H1 (cell line): ENCODE results near the gene BNIP2. TPM values are rescaled to one million over a fixed set of nuclear protein-coding genes. Genes with fewer than 3 reads are reported as not detected.

Experiments
- CTCF ChIA-PET: fragments of 300-600 bp; sonication (Branson Sonifier 250); formaldehyde crosslinking; loops from one replicate; lab custom pipeline; 2021; ENCODE audit not compliant: partially characterized antibody; lab: Charles Lee
- POLR2A ChIA-PET: fragments of 300-600 bp; sonication (Branson Sonifier 250); formaldehyde crosslinking; loops from one replicate; lab custom pipeline; 2021; ENCODE audit warnings: inconsistent platforms; ENCODE audit not compliant: partially characterized antibody; lab: Charles Lee
- DNase-seq, 2 experiments: peaks; one replicate each; pipeline versions ENCODE4 v3.0.0 to v3.0.0-alpha.2; 2010 to 2022; ENCODE audit warnings: low spot score in 2 of 2, low read depth in 1 of 2, mixed read lengths in 1 of 2
- FAIRE-seq: peaks from 2 replicates; lab custom pipeline; 2011; peaks lifted over from hg19 to GRCh38; lab: Jason Lieb, UNC
- H2AFZ ChIP-seq: 2 replicates; pipeline ENCODE4 v1.8.1; 2012; ENCODE audit warnings: low read length, inconsistent platforms
- H2AK5ac ChIP-seq: 2 replicates; pipeline ENCODE4 v1.6.1; 2013; ENCODE audit warnings: low read depth, low read length
- H2BK120ac ChIP-seq: replicated peaks from 2 replicates; pipeline ENCODE3; 2013; ENCODE audit warnings: low read depth, low read length, inconsistent platforms
- H2BK12ac ChIP-seq: 2 replicates; pipeline ENCODE4 v1.6.1; 2013; ENCODE audit warnings: low read depth, low read length
- H2BK15ac ChIP-seq: 2 replicates; pipeline ENCODE4 v1.6.1; 2013; ENCODE audit warnings: low read length
- H2BK20ac ChIP-seq: 2 replicates; pipeline ENCODE4 v1.6.1; 2013; ENCODE audit warnings: low read length
- H2BK5ac ChIP-seq: 2 replicates; pipeline ENCODE4 v1.6.1; 2013; ENCODE audit warnings: low read depth, low read length
- H3K14ac ChIP-seq: 2 replicates; pipeline ENCODE4 v1.6.1; 2013; ENCODE audit warnings: inconsistent platforms; ENCODE audit not compliant: insufficient read length
- H3K18ac ChIP-seq: 2 replicates; pipeline ENCODE4 v1.6.1; 2013; ENCODE audit warnings: low read length; ENCODE audit errors: extremely low read depth
- H3K23ac ChIP-seq: 2 replicates; pipeline ENCODE4 v1.6.1; 2013; ENCODE audit warnings: inconsistent platforms; ENCODE audit not compliant: insufficient read length
- H3K23me2 ChIP-seq: 2 replicates; pipeline ENCODE4 v1.6.1; 2013; ENCODE audit warnings: low read depth, low read length
- H3K27ac ChIP-seq: 2 replicates; pipeline ENCODE4 v1.6.1; 2011; ENCODE audit warnings: low read depth, low read length, inconsistent platforms
- H3K27me3 ChIP-seq, 4 experiments: replicated peaks in 1 of 4; 1 replicate in 1 of 4; 2 replicates in 3 of 4; pipeline versions ENCODE4 v1.6.1 to v1.8.1; 2011 to 2013; ENCODE audit warnings: low read length in 3 of 4, mild to moderate bottlenecking in 3 of 4, inconsistent platforms in 2 of 4, mixed read lengths in 2 of 4, moderate library complexity in 1 of 4; ENCODE audit not compliant: control insufficient read depth in 3 of 4, insufficient read depth in 3 of 4; ENCODE audit errors: extremely low read depth in 1 of 4
- H3K36me3 ChIP-seq, 4 experiments: 2 replicates each; pipeline versions ENCODE4 v1.6.1 to v1.8.1; 2011 to 2013; ENCODE audit warnings: mild to moderate bottlenecking in 4 of 4, low read length in 3 of 4, moderate library complexity in 2 of 4, control low read depth in 1 of 4, inconsistent platforms in 1 of 4; ENCODE audit not compliant: insufficient read depth in 4 of 4, control insufficient read depth in 2 of 4
- H3K4ac ChIP-seq: replicated peaks from 2 replicates; pipeline ENCODE3; 2013; ENCODE audit warnings: low read length, low read depth, mixed read lengths, inconsistent platforms; ENCODE audit not compliant: insufficient read length
- H3K4me1 ChIP-seq, 4 experiments: replicated peaks in 1 of 4; 1 replicate in 1 of 4; 2 replicates in 3 of 4; pipeline versions ENCODE4 v1.6.1 to v1.8.1; 2011 to 2013; ENCODE audit warnings: low read length in 3 of 4, inconsistent platforms in 2 of 4, mixed read lengths in 1 of 4; ENCODE audit not compliant: insufficient read depth in 4 of 4, control insufficient read depth in 3 of 4
- H3K4me2 ChIP-seq, 2 experiments: 2 replicates each; pipeline versions ENCODE4 v1.6.1 to v1.8.1; 2011 to 2013; ENCODE audit warnings: low read depth in 2 of 2, low read length in 2 of 2, control low read depth in 1 of 2, inconsistent platforms in 1 of 2, mild to moderate bottlenecking in 1 of 2; ENCODE audit not compliant: insufficient read depth in 1 of 2
- H3K4me3 ChIP-seq, 4 experiments: fragments of 200-600, 300-600 bp in 1 of 4; sonication (generic), shearing (Covaris generic), sonication (Bioruptor Twin) in 1 of 4; 2 replicates each; pipeline versions ENCODE4 v1.5.1 to v1.8.1; 2011 to 2016; ENCODE audit warnings: low read length in 4 of 4, low read depth in 3 of 4, control low read depth in 2 of 4, inconsistent platforms in 2 of 4, mild to moderate bottlenecking in 2 of 4, mixed read lengths in 1 of 4, moderate library complexity in 1 of 4; ENCODE audit not compliant: insufficient read depth in 2 of 4; ENCODE audit errors: extremely low read depth in 1 of 4
- H3K56ac ChIP-seq: replicated peaks from 2 replicates; pipeline ENCODE3; 2013; ENCODE audit warnings: low read depth, mild to moderate bottlenecking, mixed read lengths, low read length, inconsistent platforms; ENCODE audit not compliant: insufficient read length
- H3K79me1 ChIP-seq: 2 replicates; pipeline ENCODE4 v1.6.1; 2013; ENCODE audit warnings: low read depth, low read length, control low read depth
- H3K79me2 ChIP-seq, 2 experiments: 2 replicates each; pipeline versions ENCODE4 v1.6.1 to v1.8.1; 2012 to 2013; ENCODE audit warnings: low read length in 2 of 2, mild to moderate bottlenecking in 2 of 2, inconsistent platforms in 1 of 2; ENCODE audit not compliant: insufficient read depth in 2 of 2, control insufficient read depth in 1 of 2
- H3K9ac ChIP-seq, 4 experiments: replicated peaks in 1 of 4; 1 replicate in 1 of 4; 2 replicates in 3 of 4; pipeline versions ENCODE4 v1.6.1 to v1.8.1; 2011 to 2013; ENCODE audit warnings: low read depth in 3 of 4, low read length in 3 of 4, control low read depth in 2 of 4, mild to moderate bottlenecking in 2 of 4, moderate library complexity in 2 of 4, inconsistent platforms in 1 of 4; ENCODE audit errors: extremely low read depth in 1 of 4
- H3K9me3 ChIP-seq, 2 experiments: 2 replicates each; pipeline versions ENCODE4 v1.6.1 to v1.8.1; 2012 to 2013; ENCODE audit warnings: mild to moderate bottlenecking in 2 of 2, moderate library complexity in 2 of 2, control low read depth in 1 of 2, inconsistent platforms in 1 of 2, low read depth in 1 of 2, low read length in 1 of 2, mixed read lengths in 1 of 2; ENCODE audit not compliant: insufficient read depth in 2 of 2
- H4K20me1 ChIP-seq, 2 experiments: replicated peaks in 1 of 2; 2 replicates each; pipeline versions ENCODE3 to v1.8.1; 2011 to 2013; ENCODE audit warnings: inconsistent platforms in 2 of 2, low read length in 2 of 2, mild to moderate bottlenecking in 1 of 2; ENCODE audit not compliant: insufficient read depth in 2 of 2, control insufficient read depth in 1 of 2
- H4K5ac ChIP-seq: 2 replicates; pipeline ENCODE4 v1.6.1; 2013; ENCODE audit warnings: low read length, low read depth, mixed read lengths, inconsistent platforms; ENCODE audit not compliant: insufficient read length
- H4K8ac ChIP-seq: 2 replicates; pipeline ENCODE4 v1.8.0; 2013; ENCODE audit warnings: mild to moderate bottlenecking, moderate library complexity, low read length, inconsistent platforms; ENCODE audit not compliant: insufficient read depth; ENCODE audit errors: extremely low read depth
- H4K91ac ChIP-seq: replicated peaks from 2 replicates; pipeline ENCODE3; 2013; ENCODE audit warnings: low read length, mixed read lengths, inconsistent platforms; ENCODE audit not compliant: insufficient read length
- BACH1 ChIP-seq: IDR thresholded peaks from 2 replicates; pipeline ENCODE4 v1.6.1; 2012; ENCODE audit warnings: low read length, improper control_type of control experiment
- CBX5 ChIP-seq: fragments of 300-800, 300-1000 bp; sonication (generic); IDR thresholded peaks from 2 replicates; pipeline ENCODE4 v1.7.1; 2016; ENCODE audit warnings: antibody characterized with exemption, low read length, low read depth
- CEBPB ChIP-seq: IDR thresholded peaks from 2 replicates; pipeline ENCODE4 v1.6.1; 2012; ENCODE audit warnings: low read depth, low read length
- EP300 ChIP-seq, 2 experiments: IDR thresholded peaks; 1 replicate in 1 of 2; 2 replicates in 1 of 2; pipeline ENCODE4 v1.6.1; 2011 to 2012; ENCODE audit warnings: low read depth in 2 of 2, low read length in 2 of 2, mild to moderate bottlenecking in 2 of 2, borderline replicate concordance in 1 of 2, inconsistent platforms in 1 of 2, moderate library complexity in 1 of 2
- EZH2 ChIP-seq: fragments of 200-600 bp; sonication (generic); IDR thresholded peaks from 2 replicates; pipeline ENCODE4 v1.7.1; 2012; ENCODE audit warnings: low read depth, mild to moderate bottlenecking, moderate library complexity, low read length, inconsistent platforms; ENCODE audit not compliant: severe bottlenecking
- GTF2F1 ChIP-seq: IDR thresholded peaks from 2 replicates; pipeline ENCODE4 v1.6.1; 2012; ENCODE audit warnings: low read depth, low read length, improper control_type of control experiment, borderline replicate concordance
- NRF1 ChIP-seq: IDR thresholded peaks from 2 replicates; pipeline ENCODE4 v1.6.1; 2011; ENCODE audit warnings: mild to moderate bottlenecking, low read depth, low read length, improper control_type of control experiment
- PHF8 ChIP-seq: fragments of 200-600 bp; sonication (generic); conservative IDR thresholded peaks from 2 replicates; pipeline ENCODE4 v1.7.1; 2012; ENCODE audit warnings: low read depth, mild to moderate bottlenecking, inconsistent platforms, low read length, moderate library complexity
- SRF ChIP-seq: IDR thresholded peaks from 2 replicates; pipeline ENCODE4 v1.6.1; 2011; ENCODE audit warnings: mild to moderate bottlenecking, low read depth, low read length, moderate library complexity
- TCF12 ChIP-seq: IDR thresholded peaks from 2 replicates; pipeline ENCODE4 v1.6.1; 2011; ENCODE audit warnings: low read depth, mild to moderate bottlenecking, low read length
- YY1 ChIP-seq: IDR thresholded peaks from 2 replicates; pipeline ENCODE4 v1.6.1; 2011; ENCODE audit warnings: low read depth, mild to moderate bottlenecking, low read length
- WGBS, 2 experiments: shearing (Covaris generic) in 1 of 2; methylation state at CpG; one replicate each; pipeline versions ENCODE4 v1.1.6 to v1.1.7; 2013 to 2015; ENCODE audit warnings: low lambda C conversion rate in 2 of 2, mixed read lengths in 2 of 2, inconsistent platforms in 1 of 2, low coverage in 1 of 2, missing lambda C conversion rate in 1 of 2; ENCODE audit not compliant: insufficient replicate concordance in 2 of 2, insufficient coverage in 1 of 2, insufficient read length in 1 of 2; ENCODE audit errors: extremely low coverage in 1 of 2, missing lambda C conversion rate in 1 of 2; 5-methylcytosine and 5-hydroxymethylcytosine counted together
- polyA plus RNA-seq, 7 experiments: library from polyadenylated mRNA; depleted of rRNA in 3 of 7; stranded (reverse) in 5 of 7; unstranded in 2 of 7; fragments of >200 nt in 5 of 7; fragments of 200-250 nt in 2 of 7; gene quantifications; 1 replicate in 5 of 7; 2 replicates in 1 of 7; 4 replicates in 1 of 7; pipeline versions ENCODE4 v1.2.1 to v1.2.3, GENCODE V29; 2011 to 2013; ENCODE audit warnings: missing spikeins in 2 of 7, mixed read lengths in 2 of 7
- total RNA-seq: library from RNA; stranded (reverse); fragmentation: NEBNext Ultra II Directional; extraction: Animal tissue kit (Norgen Biotek cat#: 25700); gene quantifications from 2 replicates; pipeline ENCODE4 v1.2.1, GENCODE V29; 2021

Gene BNIP2
- total and polyA plus RNA-seq, 2 of the 8 experiments (the other 6 are each of a cell fraction or from before 2014, with no cell fraction given): 11.8 to 40.6 TPM

DNA sequence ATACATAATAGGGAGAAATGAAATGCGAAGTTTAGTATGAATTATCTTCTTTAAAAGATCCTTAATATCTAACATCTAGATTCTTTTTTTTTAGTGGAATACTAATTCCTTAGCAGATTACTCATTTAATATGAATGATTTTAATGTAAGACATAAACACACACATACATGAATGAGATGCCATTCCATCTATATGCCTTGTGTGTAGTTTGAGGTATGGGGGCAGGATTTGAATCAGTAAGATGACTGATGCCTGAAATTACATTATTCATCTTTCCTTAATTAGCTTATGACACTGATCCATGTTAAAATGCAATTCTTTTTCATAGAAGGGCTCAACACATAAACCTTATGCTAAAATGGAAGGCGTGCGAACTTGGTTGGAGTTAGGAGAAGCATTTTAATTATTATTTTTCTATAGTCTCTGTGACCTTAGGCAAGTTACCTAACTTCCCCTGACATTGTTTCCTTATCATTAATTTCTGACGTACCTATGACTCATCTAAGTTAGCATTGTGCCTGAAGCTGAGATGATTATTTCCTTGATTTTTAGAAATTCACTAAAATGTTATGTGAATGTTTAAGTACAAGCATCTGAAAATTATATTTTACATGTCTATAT lies 10.8 kb upstream of the BNIP2 start:
- Histone ChIP-seq H3K18ac (no peak overlapping the region), H3K14ac (no peak overlapping the region), H4K20me1 (no peaks in the 10 kb centered on the region), H3K9ac (no peak overlapping the region), H3K36me3 (no peaks in the 10 kb centered on the region), H3K4ac (no peak overlapping the region), H3K79me1 (no peaks in the 10 kb centered on the region), H2BK120ac (no peak overlapping the region), H2AK5ac (no peak overlapping the region), H4K8ac (no peak overlapping the region), H4K91ac (no peak overlapping the region), H3K27me3 (peaks cover 0 to 1% (median 0%) of the 10 kb centered on the region in 4 experiments; a peak in 1 of 7 replicates), H3K27ac (no peak overlapping the region), H3K4me2 (no peak overlapping the region), H2BK20ac (no peak overlapping the region), H4K5ac (no peak overlapping the region), H3K4me3 (no peak overlapping the region), H2AFZ (no peak overlapping the region), H3K9me3 (no peaks in the 10 kb centered on the region), H2BK12ac (no peak overlapping the region), H3K79me2 (no peaks in the 10 kb centered on the region), H3K56ac (no peak overlapping the region), H3K23me2 (no peaks in the 10 kb centered on the region), H3K23ac (no peak overlapping the region), H3K4me1 (no peaks in the 10 kb centered on the region), H2BK15ac (no peak overlapping the region), H2BK5ac (no peak overlapping the region)
- FAIRE-seq (no peak), DNase-seq (no peak)
- 88% methylated on average over 4 of the region's 4 CpGs; no CpG with 5 or more reads in 1 of the 2 experiments for WGBS, 2 experiments
- POLR2A ChIA-PET: no interaction called here
- CTCF ChIA-PET: interaction anchor here (0.6 kb wide), 2 partner anchors 8 to 710 kb away, joined by 3 read pairs; no protein-coding TSS in a partner anchor
- no peak for TF ChIP-seq NRF1
- TF ChIP-seq EZH2: no peak
- no peak for TF ChIP-seq YY1
- TF ChIP-seq BACH1: no peak
- TF ChIP-seq GTF2F1: no peak
- no peak for TF ChIP-seq SRF
- TF ChIP-seq CBX5: no peak
- TF ChIP-seq CEBPB: no peak
- TF ChIP-seq TCF12: no peak
- TF ChIP-seq PHF8: no peak
- no peak for TF ChIP-seq EP300 (IDR thresholded peaks at IDR 0.05; ENCODE audit: borderline replicate concordance in 1 of 2, low read depth in 2 of 2, low read length in 2 of 2)
